Activated CD8-positive, alpha-beta T cell treated with anti-CD3 and anti-CD28 coated beads for 36 hours (primary cell): ENCODE measurements around the gene ROS1. TPM values are rescaled to one million over a fixed set of nuclear protein-coding genes. Genes with fewer than 3 reads are reported as not detected.
"Not testable (repeated sequence)": the region's sequence is repeated elsewhere in the genome, so short reads cannot be mapped to it uniquely, and the experiment has no call there.

Source experiments
- ATAC-seq: fragments of 200-7000 bp; cut with Tn5 transposase; one replicate; pipeline ENCODE4 v1.10.0; 2021; ENCODE audit warnings: mild to moderate bottlenecking, moderate library complexity
- CTCF ChIA-PET: fragments of 350-600 bp; sonication (Branson Sonifier 250); formaldehyde crosslinking; loops from one replicate; lab custom pipeline; 2021; ENCODE audit warnings: antibody characterized with exemption; lab: Charles Lee
- POLR2A ChIA-PET: fragments of 350-600 bp; sonication (Branson Sonifier 250); formaldehyde crosslinking; loops from one replicate; lab custom pipeline; 2021; ENCODE audit warnings: antibody characterized with exemption; lab: Charles Lee
- DNase-seq: peaks from one replicate; pipeline ENCODE4 v3.0.0-alpha.2; 2020
- H3K27ac Mint-ChIP-seq: one replicate; pipeline ENCODE4 v1.8.0; 2021; ENCODE audit warnings: mild to moderate bottlenecking, mixed read lengths
- H3K27me3 Mint-ChIP-seq: one replicate; pipeline ENCODE4 v1.8.0; 2021; ENCODE audit warnings: mixed read lengths
- H3K36me3 Mint-ChIP-seq: one replicate; pipeline ENCODE4 v1.8.0; 2021; ENCODE audit warnings: low read depth, mixed read lengths
- H3K4me1 Mint-ChIP-seq: one replicate; pipeline ENCODE4 v1.8.0; 2021; ENCODE audit warnings: low read depth, mixed read lengths
- H3K4me3 Mint-ChIP-seq: one replicate; pipeline ENCODE4 v1.8.0; 2021; ENCODE audit warnings: mild to moderate bottlenecking, moderate library complexity, mixed read lengths
- H3K9me3 Mint-ChIP-seq: one replicate; pipeline ENCODE4 v1.8.0; 2021; ENCODE audit warnings: mixed read lengths
- CTCF ChIP-seq: fragments of 200-600 bp; IDR thresholded peaks from one replicate; pipeline ENCODE4 v1.8.0; 2022; ENCODE audit warnings: antibody characterized with exemption, mild to moderate bottlenecking
- intact Hi-C: fragments of 100-400 bp; cut with micrococcal nuclease; formaldehyde crosslinking; loops from one replicate; pipeline ENCODE4 v1.10.0; 2022
- total RNA-seq, 2 experiments: library from RNA; stranded (reverse); gene quantifications; one replicate each; pipeline ENCODE4 v1.2.3, GENCODE V29; 2021

ROS1 gene
- not detected for total RNA-seq

- ATAC-seq (no peak), DNase-seq (no peak)
- no peak for TF ChIP-seq CTCF
- intact Hi-C loops = no loop called here
- Mint-ChIP-seq H3K27me3 (peaks cover 27% of the 10 kb centered on the region), H3K36me3 (no peaks in the 10 kb centered on the region), H3K4me3 (no peak within 1 kb of the TSS), H3K9me3 (no peaks in the 10 kb centered on the region), H3K27ac (no peak within 1 kb of the TSS), H3K4me1 (no peaks in the 10 kb centered on the region)
- ChIA-PET CTCF (interaction anchor here (1.2 kb wide), 1 partner anchor 15 kb away, joined by 3 read pairs; no protein-coding TSS in a partner anchor), POLR2A (no interaction called here)
Observed at GRCh38 chr6:117425431-117426153, at the start of gene ROS1. Gene ROS1 (minus strand): TSS chr6:117425942. CDS start chr6:117425656, 286 bp downstream.

- TF ChIP-seq CTCF = no peak
- Mint-ChIP-seq H3K9me3 (no peaks in the 10 kb centered on the region), H3K4me1 (peaks cover 4% of the 10 kb centered on the region), H3K27ac (no peak overlapping the region), H3K27me3 (peaks cover 19% of the 10 kb centered on the region), H3K36me3 (no peaks in the 10 kb centered on the region), H3K4me3 (no peak overlapping the region)
- CTCF ChIA-PET = no interaction called here
- DNase-seq = no peak
- no peak for ATAC-seq
- POLR2A ChIA-PET = no interaction called here
- intact Hi-C loops = no loop called here
Observed at GRCh38 chr6:117473401-117473800, 47.7 kb upstream of the ROS1 start.

- DNase-seq (no peak), ATAC-seq (no peak)
- Mint-ChIP-seq H3K27me3 (peaks cover 15% of the 10 kb centered on the region), H3K4me3 (no peak overlapping the region), H3K4me1 (peaks cover 4% of the 10 kb centered on the region), H3K9me3 (no peaks in the 10 kb centered on the region), H3K36me3 (no peaks in the 10 kb centered on the region), H3K27ac (no peak overlapping the region)
- ChIA-PET POLR2A (no interaction called here), CTCF (no interaction called here)
- intact Hi-C loops = no loop called here
- no peak for TF ChIP-seq CTCF
Observed at GRCh38 chr6:117472667-117473066, 46.9 kb upstream of the ROS1 start.

GRCh38 chr6:117469791-117470190 is 44.0 kb upstream of the ROS1 start:
- intact Hi-C loops = no loop called here
- Mint-ChIP-seq H3K27me3 (peaks cover 18% of the 10 kb centered on the region), H3K9me3 (no peaks in the 10 kb centered on the region), H3K4me3 (no peak overlapping the region), H3K4me1 (peaks cover 9% of the 10 kb centered on the region), H3K27ac (no peak overlapping the region), H3K36me3 (no peaks in the 10 kb centered on the region)
- no peak for DNase-seq
- ChIA-PET CTCF (no interaction called here), POLR2A (no interaction called here)
- ATAC-seq = no peak
- TF ChIP-seq CTCF = no peak

- H3K9me3 Mint-ChIP-seq = no peaks in the 10 kb centered on the region
- CTCF ChIA-PET = interaction anchor here (1.1 to 1.2 kb wide), 2 partner anchors 9 to 20 kb away, joined by 3 to 8 read pairs; no protein-coding TSS in a partner anchor
- peaks cover 18% of the 10 kb centered on the region for H3K27me3 Mint-ChIP-seq
- H3K27ac Mint-ChIP-seq = no peak overlapping the region
- no peaks in the 10 kb centered on the region for H3K36me3 Mint-ChIP-seq
- H3K4me3 Mint-ChIP-seq = no peak overlapping the region
- POLR2A ChIA-PET = no interaction called here
- TF ChIP-seq CTCF = no peak
- peaks cover 12% of the 10 kb centered on the region for H3K4me1 Mint-ChIP-seq
- DNase-seq = no peak
- intact Hi-C loops = no loop called here
- ATAC-seq = no peak
Observed at GRCh38 chr6:117469356-117469755, 43.6 kb upstream of the ROS1 start.

GRCh38 chr6:117468527-117468926 is 42.8 kb upstream of the ROS1 start:
- CTCF ChIA-PET = interaction anchor here (0.6 to 1.7 kb wide), 4 partner anchors 10 to 440 kb away, joined by 3 to 8 read pairs (median 4); no protein-coding TSS in a partner anchor
- Mint-ChIP-seq H3K27me3 (peaks cover 15% of the 10 kb centered on the region), H3K4me1 (peaks cover 20% of the 10 kb centered on the region)
- POLR2A ChIA-PET, H3K27ac Mint-ChIP-seq, ATAC-seq, intact Hi-C loops, H3K36me3 Mint-ChIP-seq, H3K4me3 Mint-ChIP-seq, DNase-seq, H3K9me3 Mint-ChIP-seq: not testable (repeated sequence)
